NCI-H526 treated with DMSO at 0.1 percent for 48 hours (cell line): Measurements from ENCODE around the gene SLC35F3.
"Not testable (repeated sequence)": the region's sequence is repeated elsewhere in the genome, so short reads cannot be mapped to it uniquely, and the experiment has no call there.

Experiments used
- DNase-seq: peaks from one replicate; lab custom pipeline; 2025; lab: John Stamatoyannopoulos, UW

SLC35F3 gene

GRCh38 chr1:234320549-234320948, 416.1 kb downstream of the SLC35F3 start:
- peak; percentile 3 for DNase-seq

GRCh38 chr1:234321231-234321630, 416.8 kb downstream of the SLC35F3 start:
- DNase-seq, result no peak

- no peak for DNase-seq
Observed at GRCh38 chr1:234322097-234322496, 417.6 kb downstream of the SLC35F3 start.

- DNase-seq, result no peak
Observed at GRCh38 chr1:234322979-234323378, 418.5 kb downstream of the SLC35F3 start.

GRCh38 chr1:234324821-234325220, 420.3 kb downstream of the SLC35F3 start:
- no peak for DNase-seq

DNA sequence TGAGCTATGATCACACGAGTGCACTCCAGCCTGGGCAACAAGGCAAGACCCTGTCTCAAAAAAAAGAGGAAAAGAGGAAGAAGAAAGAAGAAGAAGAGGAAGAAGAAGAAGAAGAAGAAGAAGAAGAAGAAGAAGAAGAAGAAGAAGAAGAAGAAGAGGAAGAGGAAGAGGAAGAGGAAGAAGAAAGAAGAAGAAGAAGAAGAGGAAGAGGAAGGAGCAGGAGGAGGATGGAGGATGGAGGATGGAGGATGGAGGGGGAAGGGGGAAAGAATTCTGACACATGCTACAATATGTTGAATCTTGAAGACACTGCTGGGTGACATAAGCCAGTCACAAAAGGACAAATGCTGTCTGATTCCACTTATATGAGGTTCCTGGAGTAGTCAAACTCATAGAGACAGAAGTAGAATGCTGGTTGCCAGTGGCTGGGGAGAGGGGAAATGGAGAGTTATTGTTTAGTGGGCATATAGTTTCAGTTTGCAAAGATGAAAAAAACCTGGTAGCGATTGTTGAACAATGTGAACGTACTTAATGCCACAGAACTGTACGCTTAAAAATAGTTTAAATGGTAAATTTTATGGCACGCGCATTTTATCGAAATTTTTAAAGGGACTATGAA, 421.5 kb downstream of the SLC35F3 start:
- DNase-seq, result no peak

- DNase-seq, result no peak
Observed at GRCh38 chr1:234326497-234327366, 422.3 kb downstream of the SLC35F3 start.

GRCh38 chr1:234327577-234328164, 423.2 kb downstream of the SLC35F3 start:
- DNase-seq, result no peak

- no peak for DNase-seq
Observed at GRCh38 chr1:234330843-234331215, 426.4 kb downstream of the SLC35F3 start.

GRCh38 chr1:234331507-234331906, 427.0 kb downstream of the SLC35F3 start:
- DNase-seq, result no peak

- no peak for DNase-seq
Observed at GRCh38 chr1:234336359-234336758, 431.9 kb downstream of the SLC35F3 start.

DNA sequence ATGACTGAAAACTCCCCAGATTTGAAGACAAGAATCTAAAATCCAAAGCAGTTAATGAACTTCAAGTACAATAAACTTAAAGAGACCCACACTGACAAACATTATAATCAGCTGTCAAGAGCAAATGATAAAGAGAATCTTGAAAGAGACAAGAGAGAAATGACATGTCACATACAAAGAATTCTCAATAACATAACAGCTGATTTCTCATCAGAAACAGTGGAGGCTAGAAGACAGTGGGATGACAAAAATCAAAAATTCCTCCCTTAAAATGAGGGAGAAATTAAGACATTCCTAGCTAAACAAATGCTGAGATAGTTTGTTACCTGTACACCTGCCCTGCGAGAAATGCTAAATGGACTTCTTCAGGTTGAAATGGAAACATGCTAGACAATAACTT, 432.8 kb downstream of the SLC35F3 start:
- DNase-seq, result no peak

DNA sequence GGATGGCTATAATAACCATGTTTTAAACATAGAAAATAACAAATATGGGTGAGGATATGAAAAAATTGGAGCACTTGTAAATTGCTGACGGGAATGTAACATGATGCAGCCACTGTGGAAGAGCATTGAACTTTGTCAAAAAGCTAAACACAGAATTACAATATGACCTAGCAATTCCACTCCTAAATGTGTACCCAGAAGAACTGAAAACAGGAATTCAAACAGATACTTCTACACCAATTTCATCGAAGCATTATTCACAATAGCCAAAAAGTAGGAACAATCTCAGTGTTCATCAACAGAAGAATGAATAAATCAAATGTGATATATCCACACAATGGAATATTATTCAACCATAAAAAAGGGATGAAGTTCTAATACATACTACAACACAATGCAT, 436.1 kb downstream of the SLC35F3 start:
- DNase-seq, result no peak

DNA sequence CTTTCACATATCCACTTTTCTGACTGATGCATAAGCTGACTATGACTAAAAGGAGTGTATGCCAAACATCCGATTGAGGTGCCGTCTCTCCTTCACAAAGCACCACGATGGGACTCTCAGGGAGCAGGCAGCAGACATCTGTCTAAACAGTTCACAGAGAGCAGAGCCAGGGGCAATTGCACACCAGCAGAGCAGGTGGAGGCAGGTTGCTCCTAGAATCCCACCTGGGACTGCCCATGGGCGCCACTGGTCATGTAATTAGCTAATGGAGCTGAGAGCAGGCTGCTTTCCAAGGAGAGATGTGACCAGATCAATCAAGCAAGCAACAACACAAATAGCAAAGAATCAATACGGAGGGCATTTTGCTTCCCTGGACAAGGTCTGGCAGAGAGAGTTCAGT, 438.3 kb downstream of the SLC35F3 start:
- DNase-seq, result no peak

- no peak for DNase-seq
Observed at GRCh38 chr1:234345237-234345636, 440.8 kb downstream of the SLC35F3 start.

DNA sequence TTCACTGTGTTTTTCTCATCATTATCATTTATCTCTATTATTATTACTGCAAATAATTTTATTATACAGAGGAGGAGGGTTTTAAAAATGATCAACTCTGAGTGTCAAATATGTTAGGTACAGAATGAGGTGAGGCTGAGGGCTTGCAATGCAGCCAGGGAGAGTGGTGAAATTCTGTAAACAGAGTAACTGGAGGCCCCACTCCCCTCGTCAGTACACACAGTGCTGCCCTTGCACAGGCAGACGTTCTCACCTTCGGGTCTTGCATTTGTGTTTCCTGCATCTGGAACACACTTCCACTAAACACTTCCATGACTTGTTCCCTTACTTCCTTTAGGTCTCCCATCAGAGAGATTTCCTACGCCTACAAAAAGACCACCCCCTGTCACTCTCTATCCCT, 444.5 kb downstream of the SLC35F3 start:
- DNase-seq, result no peak

GRCh38 chr1:234355782-234356510, 451.5 kb downstream of the SLC35F3 start:
- DNase-seq, result no peak

GRCh38 chr1:234356615-234357269, 452.3 kb downstream of the SLC35F3 start:
- not testable (repeated sequence) for DNase-seq

DNA sequence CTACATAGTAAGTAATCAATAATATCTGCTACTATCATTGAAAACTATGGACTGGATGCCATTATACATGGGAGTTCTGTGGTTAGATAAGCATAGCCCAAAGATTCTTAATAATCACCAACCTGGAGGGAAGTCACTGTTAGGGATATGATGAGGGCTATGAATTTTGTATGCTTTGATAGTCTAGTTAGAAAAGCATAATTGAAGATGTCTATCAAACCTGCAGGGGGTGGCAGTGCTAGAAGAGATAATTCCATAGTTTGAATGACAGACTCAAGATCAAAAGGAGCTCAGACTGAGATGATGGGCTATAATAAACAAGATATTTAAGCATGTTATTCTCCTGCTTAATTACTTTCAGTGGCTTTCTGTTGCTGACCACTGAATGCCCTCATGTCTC, 453.4 kb downstream of the SLC35F3 start:
- no peak for DNase-seq

GRCh38 chr1:234361102-234361603, 456.7 kb downstream of the SLC35F3 start:
- no peak for DNase-seq

- DNase-seq, result no peak
Observed at GRCh38 chr1:234362558-234362957, 458.1 kb downstream of the SLC35F3 start.
